Uterus (tissue), 4 donors: ENCODE results near the gene SEMA6B. TPM values are rescaled to one million over a fixed set of nuclear protein-coding genes. Genes with fewer than 3 reads are reported as not detected.

Experiments used
- DNase-seq, 2 donors: peaks; one replicate each; pipeline ENCODE4 v3.0.0-alpha.2; 2019 to 2020
- H3K27ac ChIP-seq, 2 donors: fragments of 200-600 bp; sonication (generic); 1 replicate in 1 of 2; 2 replicates in 1 of 2; pipeline ENCODE4 v1.5.1; 2016 to 2018
- H3K27me3 ChIP-seq, 2 donors: fragments of 200-600 bp; sonication (generic); one replicate each; pipeline ENCODE4 v1.5.1; 2018 to 2019; ENCODE audit warnings: control low read depth in 1 of 2
- H3K36me3 ChIP-seq, 2 donors: fragments of 200-600 bp; sonication (generic); one replicate each; pipeline ENCODE4 v1.5.1; 2019; ENCODE audit warnings: control low read depth in 1 of 2
- H3K4me1 ChIP-seq, 2 donors: fragments of 200-600 bp; sonication (generic); one replicate each; pipeline ENCODE4 v1.5.1; 2018 to 2019; ENCODE audit warnings: control low read depth in 1 of 2
- H3K4me3 ChIP-seq, 2 donors: fragments of 200-600 bp; sonication (generic); 1 replicate in 1 of 2; 2 replicates in 1 of 2; pipeline ENCODE4 v1.5.1; 2018 to 2019; ENCODE audit warnings: mild to moderate bottlenecking in 1 of 2
- H3K9me3 ChIP-seq, 2 donors: fragments of 200-600 bp; sonication (generic); one replicate each; pipeline ENCODE4 v1.5.1; 2019; ENCODE audit warnings: control low read depth in 1 of 2
- POLR2A ChIP-seq, 2 donors: fragments of 450-650 bp; IDR thresholded peaks; one replicate each; pipeline ENCODE4 v1.6.1; 2016; ENCODE audit warnings: antibody characterized with exemption in 2 of 2, mild to moderate bottlenecking in 1 of 2, moderate library complexity in 1 of 2
- intact Hi-C: fragments of 100-400 bp; cut with DNase I; formaldehyde crosslinking; loops from one replicate; pipeline ENCODE4 v1.15.1; 2023; ENCODE audit warnings: low total_unique reads
- total RNA-seq, 4 donors: library from RNA; depleted of rRNA in 3 of 4; stranded (reverse); fragments of >200 nt in 3 of 4; gene quantifications; one replicate each; pipeline versions ENCODE4 v1.1.0 to v1.2.4, GENCODE V29; 2014 to 2023
- TF ChIP-seq, protein P1 (sequence below), 4 experiments: fragments of 200-600 bp in 2 of 4; fragments of 450-650 bp in 2 of 4; sonication (generic) in 2 of 4; IDR thresholded peaks; one replicate each; pipeline ENCODE4 v1.5.1; 2016 to 2019; ENCODE audit warnings: antibody characterized with exemption in 4 of 4, mild to moderate bottlenecking in 2 of 4, moderate library complexity in 1 of 4
- donor health status: DM: yes; HTN: yes; CAD: no.

SEMA6B gene
- total RNA-seq, 4 donors from 2014 or later: 1.8 to 48.1 (median 5.5) TPM

DNA sequence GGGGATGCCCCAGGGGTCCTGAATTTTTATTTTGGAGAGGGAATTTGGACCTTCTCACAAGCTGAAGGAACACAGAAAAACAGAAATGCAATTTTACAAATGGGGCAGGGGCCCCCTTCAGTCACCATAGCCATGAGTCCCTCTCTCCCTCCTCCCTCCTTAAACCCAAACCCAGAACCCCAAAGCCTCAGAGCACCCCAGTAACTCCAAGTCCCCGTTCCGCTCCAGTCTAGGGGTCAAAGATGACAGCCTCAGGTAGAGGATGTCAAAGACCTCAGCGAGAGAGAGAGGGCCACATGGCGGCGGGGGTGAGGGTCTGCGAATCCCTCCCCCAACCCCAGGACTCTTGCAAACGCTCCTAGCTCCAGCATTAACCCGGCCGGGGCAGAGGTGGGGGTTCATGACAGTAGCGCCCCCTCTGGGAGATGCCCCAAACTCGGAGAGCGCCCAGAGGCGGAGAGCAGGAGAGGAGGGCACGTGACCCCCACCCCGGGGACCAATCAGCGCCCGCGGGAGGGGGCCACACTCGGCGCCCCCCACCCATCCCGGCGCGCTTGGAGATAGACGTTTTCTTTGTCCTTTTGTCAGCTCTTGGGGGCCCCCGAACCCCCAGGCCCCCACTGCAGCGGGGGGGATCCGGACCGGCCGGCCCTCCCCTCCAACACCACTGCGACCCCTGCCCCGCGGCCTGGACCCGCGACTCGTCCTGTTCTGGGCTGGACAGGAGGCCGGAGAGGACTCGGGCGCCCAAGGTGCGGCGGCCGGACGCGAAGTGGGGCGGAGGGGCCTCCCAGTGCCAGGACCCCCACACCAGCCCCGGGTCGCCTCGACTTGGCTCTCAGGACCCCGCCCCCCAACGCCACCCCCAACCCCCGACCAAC is 20.8 kb upstream of the SEMA6B start:
- H3K27ac ChIP-seq: peak overlapping the region; percentile 47 to 62
- H3K9me3 ChIP-seq: no peaks in the 10 kb centered on the region
- H3K4me3 ChIP-seq: peak overlapping the region; percentile 19 to 24
- H3K27me3 ChIP-seq: peaks cover 12 to 26% of the 10 kb centered on the region in 2 donors
- TF ChIP-seq, protein P1, sequence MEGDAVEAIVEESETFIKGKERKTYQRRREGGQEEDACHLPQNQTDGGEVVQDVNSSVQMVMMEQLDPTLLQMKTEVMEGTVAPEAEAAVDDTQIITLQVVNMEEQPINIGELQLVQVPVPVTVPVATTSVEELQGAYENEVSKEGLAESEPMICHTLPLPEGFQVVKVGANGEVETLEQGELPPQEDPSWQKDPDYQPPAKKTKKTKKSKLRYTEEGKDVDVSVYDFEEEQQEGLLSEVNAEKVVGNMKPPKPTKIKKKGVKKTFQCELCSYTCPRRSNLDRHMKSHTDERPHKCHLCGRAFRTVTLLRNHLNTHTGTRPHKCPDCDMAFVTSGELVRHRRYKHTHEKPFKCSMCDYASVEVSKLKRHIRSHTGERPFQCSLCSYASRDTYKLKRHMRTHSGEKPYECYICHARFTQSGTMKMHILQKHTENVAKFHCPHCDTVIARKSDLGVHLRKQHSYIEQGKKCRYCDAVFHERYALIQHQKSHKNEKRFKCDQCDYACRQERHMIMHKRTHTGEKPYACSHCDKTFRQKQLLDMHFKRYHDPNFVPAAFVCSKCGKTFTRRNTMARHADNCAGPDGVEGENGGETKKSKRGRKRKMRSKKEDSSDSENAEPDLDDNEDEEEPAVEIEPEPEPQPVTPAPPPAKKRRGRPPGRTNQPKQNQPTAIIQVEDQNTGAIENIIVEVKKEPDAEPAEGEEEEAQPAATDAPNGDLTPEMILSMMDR (IDR thresholded peaks at IDR 0.05): no peak
- no peak for TF ChIP-seq POLR2A (IDR thresholded peaks at IDR 0.05)
- H3K4me1 ChIP-seq: peaks cover 0 to 23% of the 10 kb centered on the region in 2 donors
- intact Hi-C loops: no loop called here
- H3K36me3 ChIP-seq: no peaks in the 10 kb centered on the region
- DNase-seq: no peak

DNA sequence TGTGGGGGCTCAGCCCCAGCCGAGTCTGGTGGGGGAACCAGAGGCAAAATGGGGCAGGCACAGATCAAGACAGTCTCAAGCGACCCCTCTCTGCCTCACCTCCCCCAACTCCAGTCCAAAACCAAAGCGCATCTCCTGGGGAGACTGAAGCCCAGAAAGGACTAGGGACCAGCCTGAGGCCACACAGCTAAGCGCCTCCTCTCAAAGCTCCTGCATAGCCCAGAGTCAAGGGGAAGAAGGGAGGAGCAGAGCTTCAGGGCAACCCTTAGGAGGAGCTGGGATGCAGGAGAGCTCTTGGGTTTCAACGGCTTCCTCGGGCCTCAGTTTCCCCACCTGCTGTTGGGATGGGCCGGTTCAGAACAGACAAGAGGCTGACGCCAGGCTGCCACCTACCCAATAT is 19.9 kb upstream of the SEMA6B start:
- no peaks in the 10 kb centered on the region for H3K36me3 ChIP-seq
- H3K27me3 ChIP-seq: peaks cover 5 to 17% of the 10 kb centered on the region in 2 donors
- no peaks in the 10 kb centered on the region for H3K9me3 ChIP-seq
- intact Hi-C loops: no loop called here
- no peak for DNase-seq
- TF ChIP-seq, protein P1 (IDR thresholded peaks at IDR 0.05): no peak
- TF ChIP-seq POLR2A (IDR thresholded peaks at IDR 0.05): no peak
- H3K27ac ChIP-seq: no peak overlapping the region
- no peak overlapping the region for H3K4me3 ChIP-seq
- H3K4me1 ChIP-seq: peaks cover 0 to 22% of the 10 kb centered on the region in 2 donors

DNA sequence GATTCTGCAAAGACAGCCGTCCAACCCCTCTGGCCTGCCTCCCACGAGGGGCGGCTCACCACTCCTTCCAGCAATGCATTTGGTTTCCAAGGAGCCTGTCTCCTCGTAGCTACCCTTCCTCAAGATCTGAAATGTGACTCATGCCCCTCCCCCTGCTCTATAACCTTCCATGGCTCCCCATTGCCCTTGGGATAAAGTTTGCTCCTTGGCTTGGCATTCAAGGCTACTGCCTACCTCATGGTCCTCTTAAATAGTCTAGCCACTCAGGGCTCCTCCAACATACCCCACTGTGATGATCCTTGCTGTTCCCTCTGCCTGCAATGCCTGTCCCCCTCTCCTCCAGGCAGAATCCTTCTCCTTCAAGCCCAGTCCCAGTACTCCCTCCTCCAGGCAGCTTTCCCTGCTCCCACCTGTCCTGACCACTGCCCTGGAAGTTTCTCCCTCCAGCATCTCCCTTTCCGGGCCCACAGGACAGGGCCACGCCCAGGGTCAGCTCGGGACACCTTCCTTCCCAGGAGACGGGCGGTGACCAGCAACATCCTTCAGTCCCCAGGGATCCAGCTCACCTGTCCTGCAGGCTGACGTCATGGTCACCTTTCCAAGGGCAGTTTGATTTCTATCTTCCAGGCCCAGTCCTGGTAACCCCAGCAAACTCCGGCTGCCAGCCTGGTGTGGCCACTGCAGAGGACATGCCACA is 19.2 kb upstream of the SEMA6B start:
- Histone ChIP-seq H3K27me3 (peaks cover 0 to 10% of the 10 kb centered on the region in 2 donors), H3K4me3 (no peak overlapping the region), H3K4me1 (peaks cover 0 to 18% of the 10 kb centered on the region in 2 donors), H3K36me3 (no peaks in the 10 kb centered on the region), H3K9me3 (no peaks in the 10 kb centered on the region), H3K27ac (no peak overlapping the region)
- DNase-seq: no peak
- intact Hi-C loops: no loop called here
- TF ChIP-seq POLR2A (IDR thresholded peaks at IDR 0.05): no peak
- TF ChIP-seq, protein P1 (IDR thresholded peaks at IDR 0.05): no peak

DNA sequence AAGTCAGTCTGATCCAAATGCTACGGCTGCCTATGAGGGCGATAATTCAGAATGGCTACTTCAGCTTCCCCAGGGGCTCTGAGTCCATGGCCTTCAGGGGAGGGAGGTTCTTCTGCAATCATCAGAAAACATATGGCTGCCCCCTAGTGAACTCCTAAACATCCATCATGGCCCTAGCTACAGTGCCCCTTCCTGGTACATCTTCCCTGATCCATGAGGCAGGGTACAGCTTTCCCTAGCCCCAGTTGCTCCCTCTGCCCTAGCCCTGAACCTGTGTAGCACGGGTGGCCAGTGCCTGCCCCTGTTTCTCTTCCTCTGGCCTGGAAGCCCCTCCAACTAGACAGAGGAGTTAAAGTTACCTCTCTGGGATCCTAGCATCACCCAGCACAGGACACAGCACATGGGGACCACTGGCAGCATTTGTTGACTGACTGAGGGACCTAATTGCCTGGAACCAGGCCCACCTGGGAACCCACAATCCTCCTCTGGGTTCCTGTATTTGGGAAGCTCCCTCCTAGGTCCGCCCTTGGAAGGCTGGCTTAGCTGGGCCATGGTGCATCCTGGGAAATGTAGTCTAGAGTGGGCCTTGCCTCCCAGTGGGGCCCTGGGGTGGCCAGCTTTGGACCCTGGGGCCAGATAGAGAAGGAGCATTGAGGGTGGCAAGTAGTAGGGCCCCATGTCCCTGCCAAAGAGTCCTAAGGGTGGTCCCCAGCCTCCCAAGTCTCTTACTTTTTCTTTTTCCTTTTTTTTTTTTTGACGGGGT is 17.7 kb upstream of the SEMA6B start:
- Histone ChIP-seq H3K4me3 (no peak overlapping the region), H3K9me3 (no peaks in the 10 kb centered on the region), H3K4me1 (peaks cover 0 to 18% of the 10 kb centered on the region in 2 donors), H3K36me3 (no peaks in the 10 kb centered on the region), H3K27ac (no peak overlapping the region), H3K27me3 (peaks cover 0 to 9% of the 10 kb centered on the region in 2 donors)
- TF ChIP-seq, protein P1 (IDR thresholded peaks at IDR 0.05): no peak
- TF ChIP-seq POLR2A (IDR thresholded peaks at IDR 0.05): no peak
- DNase-seq: no peak
- intact Hi-C loops: no loop called here
